IMR-90 (cell line): ENCODE data around the gene ARHGEF9. TPM values are rescaled to one million over a fixed set of nuclear protein-coding genes. Genes with fewer than 3 reads are reported as not detected.

Experiments
- ATAC-seq: fragments of 200-7000 bp; cut with Tn5 transposase; 2 replicates; pipeline ENCODE4 v1.9.1; 2020; ENCODE audit warnings: low read depth, mild to moderate bottlenecking, moderate library complexity
- BruUV-seq: library from RNA; stranded (reverse); fragments of 400-500 nt; replicated peaks from 2 replicates; lab custom pipeline; 2021; lab: Mats Ljungman, UMichigan
- CTCF ChIA-PET: fragments of 300-600 bp; formaldehyde crosslinking; extraction: SDS; loops from one replicate; lab custom pipeline; 2021; ENCODE audit warnings: antibody characterized with exemption; lab: Yijun Ruan, JAX
- POLR2A ChIA-PET: fragments of 300-600 bp; sonication (Branson Sonifier 250); formaldehyde crosslinking; loops from one replicate; lab custom pipeline; 2022; ENCODE audit warnings: antibody characterized with exemption; ENCODE audit not compliant: unreplicated experiment; lab: Charles Lee
- DNase-seq: peaks from one replicate; pipeline ENCODE4 v3.0.0; 2013
- H2AFZ ChIP-seq: replicated peaks from 2 replicates; pipeline ENCODE3; 2013; ENCODE audit warnings: low read length, mild to moderate bottlenecking; ENCODE audit not compliant: poor library complexity
- H2AK5ac ChIP-seq: 2 replicates; pipeline ENCODE4 v1.6.1; 2013; ENCODE audit warnings: low read depth, low read length, inconsistent platforms
- H2AK9ac ChIP-seq: replicated peaks from 2 replicates; pipeline ENCODE3; 2013; ENCODE audit warnings: mild to moderate bottlenecking, low read depth, low read length, moderate library complexity; ENCODE audit not compliant: poor library complexity
- H2BK120ac ChIP-seq: 2 replicates; pipeline ENCODE4 v1.6.1; 2013; ENCODE audit warnings: low read depth, low read length, inconsistent platforms
- H2BK15ac ChIP-seq: 3 replicates; pipeline ENCODE4 v1.6.1; 2013; ENCODE audit warnings: low read depth, low read length, inconsistent platforms
- H2BK20ac ChIP-seq: 2 replicates; pipeline ENCODE4 v1.6.1; 2013; ENCODE audit warnings: low read depth, mild to moderate bottlenecking, inconsistent platforms, low read length, moderate library complexity
- H2BK5ac ChIP-seq: 2 replicates; pipeline ENCODE4 v1.6.1; 2013; ENCODE audit warnings: mild to moderate bottlenecking, low read depth, low read length, inconsistent platforms; ENCODE audit not compliant: poor library complexity, severe bottlenecking
- H3K14ac ChIP-seq: replicated peaks from 2 replicates; pipeline ENCODE4 v1.6.1; 2013; ENCODE audit warnings: low read depth, low read length, inconsistent platforms
- H3K18ac ChIP-seq: 2 replicates; pipeline ENCODE4 v1.6.1; 2013; ENCODE audit warnings: low read depth, low read length, control low read depth
- H3K23ac ChIP-seq: 2 replicates; pipeline ENCODE4 v1.6.1; 2013; ENCODE audit warnings: low read depth, low read length, inconsistent platforms
- H3K27ac ChIP-seq: 2 replicates; pipeline ENCODE4 v1.5.1; 2013; ENCODE audit warnings: mild to moderate bottlenecking, control low read depth, low read length; ENCODE audit not compliant: insufficient read depth
- H3K27me3 ChIP-seq: 2 replicates; pipeline ENCODE4 v1.6.1; 2013; ENCODE audit warnings: low read length; ENCODE audit not compliant: control insufficient read depth, insufficient read depth
- H3K36me3 ChIP-seq: 2 replicates; pipeline ENCODE4 v1.6.1; 2013; ENCODE audit warnings: low read length, mixed read lengths; ENCODE audit not compliant: control insufficient read depth, insufficient read depth
- H3K4ac ChIP-seq: 2 replicates; pipeline ENCODE4 v1.6.1; 2013; ENCODE audit warnings: low read depth, low read length, inconsistent platforms
- H3K4me1 ChIP-seq: 2 replicates; pipeline ENCODE4 v1.6.1; 2013; ENCODE audit warnings: low read length, mixed read lengths; ENCODE audit not compliant: control insufficient read depth, insufficient read depth
- H3K4me2 ChIP-seq: 2 replicates; pipeline ENCODE4 v1.6.1; 2013; ENCODE audit warnings: low read depth, mild to moderate bottlenecking, control low read depth, low read length, moderate library complexity
- H3K4me3 ChIP-seq: 2 replicates; pipeline ENCODE4 v1.5.1; 2013; ENCODE audit warnings: low read depth, mild to moderate bottlenecking, control low read depth, low read length, moderate library complexity; ENCODE audit not compliant: insufficient read depth
- H3K56ac ChIP-seq: 2 replicates; pipeline ENCODE4 v1.6.1; 2013; ENCODE audit warnings: low read length, inconsistent platforms; ENCODE audit not compliant: insufficient read depth; ENCODE audit errors: extremely low read depth
- H3K79me1 ChIP-seq, 2 experiments: 2 replicates each; pipeline ENCODE4 v1.6.1; 2013; ENCODE audit warnings: low read length in 2 of 2, inconsistent platforms in 1 of 2, low read depth in 1 of 2
- H3K9ac ChIP-seq: 2 replicates; pipeline ENCODE4 v1.6.1; 2013; ENCODE audit warnings: low read depth, low read length, control low read depth
- H3K9me1 ChIP-seq: 2 replicates; pipeline ENCODE4 v1.6.1; 2013; ENCODE audit warnings: low read length, inconsistent platforms; ENCODE audit not compliant: insufficient read depth
- H3K9me3 ChIP-seq: 2 replicates; pipeline ENCODE4 v1.6.1; 2013; ENCODE audit warnings: low read length; ENCODE audit not compliant: control insufficient read depth, insufficient read depth
- H4K20me1 ChIP-seq: 2 replicates; pipeline ENCODE4 v1.6.1; 2013; ENCODE audit warnings: low read length, inconsistent platforms; ENCODE audit not compliant: insufficient read depth
- H4K5ac ChIP-seq: 2 replicates; pipeline ENCODE4 v1.6.1; 2013; ENCODE audit warnings: mild to moderate bottlenecking, low read depth, low read length, control low read depth
- H4K8ac ChIP-seq, 2 experiments: 2 replicates each; pipeline ENCODE4 v1.6.1; 2013; ENCODE audit warnings: low read depth in 2 of 2, low read length in 2 of 2, control low read depth in 1 of 2, inconsistent platforms in 1 of 2
- H4K91ac ChIP-seq: 2 replicates; pipeline ENCODE4 v1.6.1; 2013; ENCODE audit warnings: low read depth, low read length, inconsistent platforms; ENCODE audit not compliant: insufficient read depth
- BHLHE40 ChIP-seq: fragments of 150-350 bp; IDR thresholded peaks from 2 replicates; pipeline ENCODE4 v1.6.1; 2016; ENCODE audit warnings: mild to moderate bottlenecking, low read depth, low read length
- CEBPB ChIP-seq: IDR thresholded peaks from 2 replicates; pipeline ENCODE4 v1.6.1; 2012; ENCODE audit warnings: low read depth, low read length, improper control_type of control experiment
- CHD1 ChIP-seq: IDR thresholded peaks from 2 replicates; pipeline ENCODE4 v1.6.1; 2012; ENCODE audit warnings: low read depth, low read length, improper control_type of control experiment
- CTCF ChIP-seq: conservative IDR thresholded peaks from 2 replicates; pipeline ENCODE4 v1.5.1; 2012; ENCODE audit warnings: mild to moderate bottlenecking, low read depth, low read length, improper control_type of control experiment
- FOS ChIP-seq: fragments of 150-350 bp; IDR thresholded peaks from 2 replicates; pipeline ENCODE4 v1.6.1; 2016; ENCODE audit warnings: low read depth, low read length
- MAFK ChIP-seq: IDR thresholded peaks from 2 replicates; pipeline ENCODE4 v1.6.1; 2012; ENCODE audit warnings: low read depth, low read length, improper control_type of control experiment
- MAZ ChIP-seq: IDR thresholded peaks from 2 replicates; pipeline ENCODE4 v1.6.1; 2012; ENCODE audit warnings: low read depth, mild to moderate bottlenecking, low read length, improper control_type of control experiment, moderate library complexity, borderline replicate concordance
- MXI1 ChIP-seq: IDR thresholded peaks from 2 replicates; pipeline ENCODE4 v1.6.1; 2012; ENCODE audit warnings: low read depth, mild to moderate bottlenecking, low read length, moderate library complexity, borderline replicate concordance
- NFE2L2 ChIP-seq: fragments of 150-350 bp; IDR thresholded peaks from 2 replicates; pipeline ENCODE4 v1.6.1; 2016; ENCODE audit warnings: low read depth, mild to moderate bottlenecking, low read length
- POLR2A ChIP-seq: IDR thresholded peaks from 2 replicates; pipeline ENCODE4 v1.6.1; 2012; ENCODE audit warnings: mild to moderate bottlenecking, low read depth, low read length
- SMC3 ChIP-seq: fragments of 150-350 bp; IDR thresholded peaks from 2 replicates; pipeline ENCODE4 v1.6.1; 2016; ENCODE audit warnings: low read depth, mild to moderate bottlenecking, antibody characterized with exemption, low read length, moderate library complexity
- WGBS, 2 experiments: methylation state at CpG; one replicate each; pipeline versions ENCODE4 v1.1.5 to v1.1.7; 2013; ENCODE audit warnings: missing lambda C conversion rate in 2 of 2; ENCODE audit not compliant: insufficient read length in 1 of 2; ENCODE audit errors: extremely low coverage in 2 of 2; 5-methylcytosine and 5-hydroxymethylcytosine counted together
- dilution Hi-C: fragments of 300-500 bp; cut with HindIII; formaldehyde crosslinking; loops from one replicate; pipeline ENCODE4 v1.14.3; 2018; ENCODE audit warnings: low sequenced_read_pairs; ENCODE audit not compliant: unreplicated experiment
- in situ Hi-C: fragments of 300-500 bp; cut with MboI; formaldehyde crosslinking; loops from 3 replicates; pipeline ENCODE4 v1.14.3; 2019; ENCODE audit warnings: low sequenced_read_pairs, inconsistent platforms, mixed read lengths
- intact Hi-C: fragments of 100-400 bp; cut with micrococcal nuclease; formaldehyde crosslinking; loops from 2 replicates; pipeline ENCODE4 v1.10.0; 2022
- polyA plus RNA-seq, 3 experiments: library from polyadenylated mRNA; depleted of rRNA; stranded (reverse); fragments of >200 nt; gene quantifications; 2 replicates each; pipeline ENCODE4 v1.2.3, GENCODE V29; 2012; ENCODE audit warnings: low replicate concordance in 1 of 3
- total RNA-seq: library from RNA; depleted of rRNA; stranded (reverse); fragments of >200 nt; gene quantifications from 2 replicates; pipeline ENCODE4 v1.2.3, GENCODE V29; 2012
- TF ChIP-seq, protein P1 (sequence below): fragments of 150-350 bp; IDR thresholded peaks from 2 replicates; pipeline ENCODE4 v1.6.1; 2017; ENCODE audit warnings: mild to moderate bottlenecking, antibody characterized with exemption, low read length, low read depth
- TF ChIP-seq, protein P2 (sequence below): fragments of 150-350 bp; IDR thresholded peaks from 2 replicates; pipeline ENCODE4 v1.6.1; 2016; ENCODE audit warnings: low read depth, mild to moderate bottlenecking, low read length, moderate library complexity, borderline replicate concordance

Gene ARHGEF9
- total and polyA plus RNA-seq, 2 of the 4 experiments (the other 2 are of a cell fraction) = 7.1 to 11.8 TPM

DNA sequence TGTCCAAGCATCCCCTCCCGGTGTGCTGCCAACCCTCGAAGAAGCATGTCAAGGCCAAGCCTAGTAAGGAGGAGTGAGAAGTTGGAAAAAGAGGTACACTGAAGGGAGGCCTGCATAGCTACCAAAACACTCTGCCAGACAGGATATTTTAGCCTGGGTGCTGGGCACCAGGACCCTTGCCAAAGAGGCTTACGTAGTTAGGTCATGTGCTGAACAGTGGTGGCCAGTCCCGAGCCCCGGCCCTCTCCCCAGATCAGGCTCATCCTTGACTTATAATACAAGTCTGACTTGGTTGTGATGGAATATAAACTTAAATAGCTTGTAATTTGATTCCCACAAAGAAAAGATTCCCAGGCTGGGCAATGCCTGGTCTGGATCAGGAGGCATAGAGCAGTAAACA, 149.3 kb downstream of the ARHGEF9 start:
- intact Hi-C loops = no loop called here
- no peak overlapping the region for H3K18ac ChIP-seq
- CTCF ChIA-PET = no interaction called here
- no peak overlapping the region for H2BK20ac ChIP-seq
- H3K9me1 ChIP-seq = no peaks in the 10 kb centered on the region
- no peak for DNase-seq
- H3K9me3 ChIP-seq = peaks cover 4% of the 10 kb centered on the region
- no peak overlapping the region for H3K56ac ChIP-seq
- no peak overlapping the region for H2BK15ac ChIP-seq
- no peaks in the 10 kb centered on the region for H4K20me1 ChIP-seq
- TF ChIP-seq CTCF = no peak
- no peak for TF ChIP-seq FOS
- TF ChIP-seq CHD1 = no peak
- no peak for TF ChIP-seq MAFK
- no peak for TF ChIP-seq BHLHE40
- no peak for TF ChIP-seq MXI1
- no peak for TF ChIP-seq MAZ
- TF ChIP-seq, protein P1, sequence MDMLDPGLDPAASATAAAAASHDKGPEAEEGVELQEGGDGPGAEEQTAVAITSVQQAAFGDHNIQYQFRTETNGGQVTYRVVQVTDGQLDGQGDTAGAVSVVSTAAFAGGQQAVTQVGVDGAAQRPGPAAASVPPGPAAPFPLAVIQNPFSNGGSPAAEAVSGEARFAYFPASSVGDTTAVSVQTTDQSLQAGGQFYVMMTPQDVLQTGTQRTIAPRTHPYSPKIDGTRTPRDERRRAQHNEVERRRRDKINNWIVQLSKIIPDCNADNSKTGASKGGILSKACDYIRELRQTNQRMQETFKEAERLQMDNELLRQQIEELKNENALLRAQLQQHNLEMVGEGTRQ = no peak
- no peak for TF ChIP-seq CEBPB
- TF ChIP-seq SMC3 = no peak
- TF ChIP-seq NFE2L2 = no peak
- TF ChIP-seq, protein P2, sequence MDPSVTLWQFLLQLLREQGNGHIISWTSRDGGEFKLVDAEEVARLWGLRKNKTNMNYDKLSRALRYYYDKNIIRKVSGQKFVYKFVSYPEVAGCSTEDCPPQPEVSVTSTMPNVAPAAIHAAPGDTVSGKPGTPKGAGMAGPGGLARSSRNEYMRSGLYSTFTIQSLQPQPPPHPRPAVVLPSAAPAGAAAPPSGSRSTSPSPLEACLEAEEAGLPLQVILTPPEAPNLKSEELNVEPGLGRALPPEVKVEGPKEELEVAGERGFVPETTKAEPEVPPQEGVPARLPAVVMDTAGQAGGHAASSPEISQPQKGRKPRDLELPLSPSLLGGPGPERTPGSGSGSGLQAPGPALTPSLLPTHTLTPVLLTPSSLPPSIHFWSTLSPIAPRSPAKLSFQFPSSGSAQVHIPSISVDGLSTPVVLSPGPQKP = no peak
- TF ChIP-seq POLR2A = no peak
- no peak overlapping the region for H4K8ac ChIP-seq
- no peak overlapping the region for H3K27ac ChIP-seq
- no peak overlapping the region for H2AFZ ChIP-seq
- H3K27me3 ChIP-seq = no peaks in the 10 kb centered on the region
- no peak overlapping the region for H3K14ac ChIP-seq
- H4K5ac ChIP-seq = no peak overlapping the region
- H4K91ac ChIP-seq = no peak overlapping the region
- dilution Hi-C loops = no loop called here
- H3K36me3 ChIP-seq = no peaks in the 10 kb centered on the region
- H3K23ac ChIP-seq = no peak overlapping the region
- 67% methylated on average over 1 of the region's 5 CpGs; no CpG with 5 or more reads in 1 of the 2 experiments for WGBS, 2 experiments
- no peak overlapping the region for H2BK120ac ChIP-seq
- no peak for ATAC-seq
- no peaks in the 10 kb centered on the region for H3K4me1 ChIP-seq
- no peak overlapping the region for H3K4ac ChIP-seq
- H3K79me1 ChIP-seq = no peaks in the 10 kb centered on the region
- no peak overlapping the region for H3K4me2 ChIP-seq
- no peak overlapping the region for H2BK5ac ChIP-seq
- H3K4me3 ChIP-seq = no peak overlapping the region
- H2AK9ac ChIP-seq = no peak overlapping the region
- in situ Hi-C loops = no loop called here
- POLR2A ChIA-PET = no interaction called here
- no TSS peak for BruUV-seq
- no peak overlapping the region for H3K9ac ChIP-seq
- no peak overlapping the region for H2AK5ac ChIP-seq
